Stimulated activated CD8-positive, alpha-beta memory T cell treated with anti-CD3 and anti-CD28 coated beads, Interleukin-7, amount 100 ng/mL, for 48 hours (primary cell): ENCODE results near the gene KCNK7.

Experiments
- DNase-seq, 2 donors: peaks; one replicate each; pipeline ENCODE4 v3.0.0-alpha.2; 2020; ENCODE audit warnings: low read depth in 1 of 2; ENCODE audit errors: extremely low read depth in 1 of 2

KCNK7 gene

DNA sequence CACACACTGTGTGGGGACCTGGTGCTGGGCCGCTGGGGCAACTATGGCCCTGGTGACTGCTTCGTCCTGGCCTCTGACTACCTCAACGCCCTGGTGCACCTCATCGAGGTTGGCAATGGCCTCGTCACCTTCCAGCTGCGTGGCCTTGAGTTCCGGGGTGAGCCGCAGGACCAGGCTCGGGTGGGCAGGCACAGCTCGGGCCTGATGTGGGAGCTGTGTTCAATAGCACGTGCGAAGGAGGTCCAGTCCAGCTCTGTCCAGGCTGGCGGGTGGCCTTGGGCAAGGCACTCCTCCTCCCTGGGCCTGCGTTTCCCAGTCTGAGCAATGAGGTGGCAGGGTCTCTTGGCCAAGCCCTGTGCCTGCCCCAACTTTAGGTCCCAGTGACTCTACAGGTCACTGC, 34.0 kb upstream of the KCNK7 start:
- no peak for DNase-seq

DNA sequence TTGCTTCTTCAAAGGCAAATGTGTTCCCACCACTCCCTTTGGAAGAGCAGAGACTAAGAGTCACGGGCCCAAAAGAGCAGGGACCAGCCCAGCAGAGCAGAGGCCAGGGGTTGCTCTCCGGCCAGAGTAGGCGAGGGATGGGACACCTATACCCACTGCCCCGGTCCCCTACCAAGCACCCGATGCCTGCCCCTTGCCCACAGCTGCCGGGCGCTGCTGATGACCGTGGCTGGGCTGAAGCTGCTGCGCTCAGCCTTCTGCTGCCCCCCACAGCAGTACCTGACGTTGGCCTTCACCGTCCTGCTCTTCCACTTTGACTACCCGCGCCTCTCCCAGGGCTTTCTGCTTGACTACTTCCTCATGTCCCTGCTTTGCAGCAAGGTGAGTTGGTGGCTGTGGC, 31.6 kb upstream of the KCNK7 start:
- DNase-seq, result no peak

DNA sequence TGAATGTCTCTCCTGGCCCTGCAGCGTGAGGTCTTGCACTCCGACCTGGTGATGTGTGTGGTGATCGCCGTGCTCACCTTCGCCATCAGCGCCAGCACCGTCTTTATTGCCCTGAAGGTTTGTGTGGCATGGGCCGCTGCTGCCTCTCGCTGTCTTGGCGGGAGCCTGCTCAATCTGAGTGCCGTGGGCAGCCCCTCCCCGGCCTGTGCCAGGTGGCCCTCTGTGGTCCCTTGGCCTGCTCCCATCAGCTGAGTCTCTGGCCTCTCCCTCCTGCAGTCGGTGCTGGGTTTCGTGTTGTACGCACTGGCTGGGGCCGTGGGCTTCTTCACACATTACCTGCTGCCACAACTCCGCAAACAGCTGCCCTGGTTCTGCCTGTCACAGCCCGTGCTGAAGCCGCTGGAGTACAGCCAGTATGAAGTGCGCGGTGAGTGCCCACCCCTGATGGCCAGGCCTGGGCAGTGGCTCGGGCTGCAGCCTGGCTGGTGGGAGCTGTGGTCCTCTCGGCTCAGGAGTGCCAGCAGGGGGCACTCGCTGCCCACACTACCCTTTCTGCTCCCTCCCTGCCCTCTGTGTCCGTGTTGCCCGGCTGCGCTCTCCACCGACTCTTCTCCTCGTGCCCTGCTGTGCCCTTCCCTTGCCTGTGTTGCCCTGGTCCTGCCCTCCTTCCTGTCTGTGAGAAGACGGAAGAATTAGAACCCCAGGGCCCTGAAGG, 30.2 kb upstream of the KCNK7 start:
- no peak for DNase-seq

DNA sequence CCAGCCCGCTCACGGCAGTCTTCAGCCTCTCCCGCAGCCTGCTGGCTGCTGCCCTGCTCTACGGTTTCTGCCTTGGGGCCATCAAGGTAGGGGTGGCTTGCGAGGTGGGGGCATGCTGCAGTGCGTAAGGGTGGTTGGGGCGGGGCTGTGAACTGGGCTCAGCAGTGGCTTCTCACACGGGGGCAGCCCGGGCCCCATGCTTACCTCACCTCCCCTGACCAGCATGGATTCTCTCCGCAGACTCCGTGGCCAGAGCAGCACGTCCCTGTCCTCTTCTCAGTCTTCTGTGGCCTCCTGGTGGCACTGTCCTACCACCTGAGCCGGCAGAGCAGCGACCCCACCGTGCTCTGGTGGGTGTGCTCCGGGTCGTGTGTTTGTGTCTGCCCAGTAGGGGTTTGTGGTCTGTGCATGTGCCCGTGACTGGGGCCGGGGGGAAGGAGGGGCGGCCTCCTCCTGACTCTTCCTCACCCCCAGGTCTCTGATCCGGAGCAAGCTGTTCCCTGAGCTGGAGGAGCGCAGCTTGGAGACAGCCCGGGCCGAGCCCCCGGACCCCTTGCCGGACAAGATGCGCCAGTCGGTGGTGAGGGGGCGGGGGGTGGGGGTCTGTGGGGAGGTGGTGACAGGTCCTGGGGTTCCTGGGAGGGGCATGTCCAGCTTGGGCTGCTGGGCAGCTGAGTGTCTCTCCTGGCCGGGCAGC, 29.5 kb upstream of the KCNK7 start:
- no peak for DNase-seq

DNA sequence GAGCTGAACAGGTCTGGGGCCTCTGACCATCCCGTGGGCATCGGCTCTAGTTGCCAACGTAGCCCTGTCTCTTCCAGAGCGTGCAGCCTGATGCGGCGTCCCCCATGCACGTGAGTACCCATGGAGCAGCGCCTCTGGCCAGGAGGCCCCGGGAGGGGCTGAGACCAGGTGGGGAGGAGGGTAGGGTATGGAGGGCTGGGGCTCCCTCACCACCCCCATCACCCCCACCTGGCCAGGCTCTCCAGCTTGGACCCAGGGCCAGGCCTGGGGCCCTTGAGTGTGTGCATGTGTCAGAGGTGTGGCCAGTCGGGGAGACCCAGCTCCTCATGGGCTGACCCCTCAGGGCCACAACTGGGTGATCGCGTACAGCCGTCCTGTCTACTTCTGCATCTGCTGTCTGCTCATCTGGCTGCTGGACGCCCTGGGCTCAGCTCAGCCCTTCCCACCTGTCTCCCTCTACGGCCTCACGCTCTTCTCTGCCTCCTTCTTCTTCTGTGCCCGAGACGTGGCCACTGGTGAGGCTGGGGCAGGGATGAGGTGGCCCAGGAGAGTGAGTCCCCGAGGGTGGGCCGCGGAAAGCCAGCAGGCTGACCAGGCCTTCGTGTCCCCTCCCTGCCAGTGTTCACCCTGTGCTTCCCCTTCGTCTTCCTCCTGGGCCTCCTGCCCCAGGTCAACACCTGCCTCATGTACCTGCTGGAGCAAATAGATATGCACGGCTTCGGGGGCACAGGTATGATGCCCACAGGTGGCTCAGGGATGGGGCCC, 28.4 kb upstream of the KCNK7 start:
- no peak for DNase-seq

DNA sequence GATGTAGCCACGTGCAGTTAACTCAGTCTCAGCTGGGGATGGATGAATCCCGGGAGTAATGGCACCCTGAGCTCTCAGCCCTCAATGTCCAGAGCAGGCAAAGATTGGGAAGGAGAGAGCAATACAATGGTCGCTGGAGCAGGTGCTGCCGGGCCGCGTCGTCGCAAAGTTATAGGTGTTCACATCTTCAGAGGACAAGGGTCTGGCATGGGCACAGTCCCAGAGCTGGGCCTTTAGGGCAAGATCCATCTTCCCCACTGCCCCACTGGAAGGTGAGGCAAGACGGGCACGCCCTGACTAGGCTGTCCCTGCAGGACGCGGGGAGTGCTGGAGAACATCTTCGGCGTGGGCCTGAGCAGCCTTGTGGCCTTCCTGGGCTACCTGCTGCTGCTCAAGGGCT, 27.6 kb upstream of the KCNK7 start:
- no peak for DNase-seq

DNA sequence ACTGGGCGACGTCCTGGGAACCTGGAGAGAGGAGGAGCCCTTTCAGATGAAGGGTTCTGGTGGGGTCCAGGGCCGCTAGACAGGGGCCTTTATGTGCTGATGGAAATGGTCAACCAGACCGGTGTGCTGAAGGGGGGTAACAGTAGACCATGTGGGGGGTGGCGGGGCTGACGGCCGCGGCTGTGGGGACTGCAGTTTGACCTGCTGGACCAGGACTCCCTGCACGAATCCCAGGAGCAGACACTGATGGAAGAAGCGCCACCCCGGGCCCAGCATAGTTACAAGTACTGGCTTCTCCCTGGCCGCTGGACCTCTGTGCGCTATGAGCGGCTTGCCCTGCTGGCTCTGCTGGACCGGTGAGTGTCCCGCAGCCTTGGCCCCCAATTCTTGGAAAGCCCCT, 26.4 kb upstream of the KCNK7 start:
- no peak for DNase-seq

DNA sequence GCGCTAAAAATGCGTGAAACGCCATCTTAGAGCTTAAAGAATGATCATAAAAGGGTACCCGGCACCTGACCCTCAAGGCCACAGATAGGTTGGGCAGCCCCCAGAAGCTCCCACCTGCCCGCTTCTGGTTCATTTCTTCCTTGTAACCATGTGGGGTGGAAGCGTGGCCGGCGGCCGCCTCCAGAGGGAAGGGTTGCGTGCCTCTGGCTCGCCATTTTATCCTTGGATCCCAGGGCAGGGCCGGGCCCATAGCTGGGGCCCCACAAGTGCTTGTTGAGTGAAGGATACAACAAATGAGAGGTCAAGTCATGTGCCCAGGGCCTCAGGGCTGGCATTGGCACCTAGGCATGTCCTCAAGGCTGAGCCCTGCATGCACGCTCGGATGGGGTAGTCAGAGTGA, 25.9 kb upstream of the KCNK7 start:
- DNase-seq, result no peak

DNA sequence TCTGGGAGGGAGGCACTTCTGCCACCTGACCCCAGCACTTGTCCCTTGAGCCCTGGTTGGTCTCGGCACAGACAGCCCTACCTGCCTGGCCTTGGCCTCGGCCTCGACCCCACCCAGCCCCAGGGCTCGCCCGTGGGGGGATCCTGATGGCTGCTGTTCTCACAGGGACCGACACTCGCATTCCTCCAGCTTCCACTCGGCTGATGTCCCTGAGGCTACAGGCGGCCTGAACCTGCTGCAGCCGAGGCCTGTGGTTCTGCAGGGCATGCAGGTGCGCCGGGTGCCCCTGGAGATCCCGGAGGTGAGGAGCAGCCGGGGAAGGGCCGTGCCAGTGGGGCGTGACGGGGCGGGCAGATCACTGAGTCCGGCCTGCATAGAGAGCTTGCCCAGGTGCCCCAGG, 25.1 kb upstream of the KCNK7 start:
- no peak for DNase-seq

DNA sequence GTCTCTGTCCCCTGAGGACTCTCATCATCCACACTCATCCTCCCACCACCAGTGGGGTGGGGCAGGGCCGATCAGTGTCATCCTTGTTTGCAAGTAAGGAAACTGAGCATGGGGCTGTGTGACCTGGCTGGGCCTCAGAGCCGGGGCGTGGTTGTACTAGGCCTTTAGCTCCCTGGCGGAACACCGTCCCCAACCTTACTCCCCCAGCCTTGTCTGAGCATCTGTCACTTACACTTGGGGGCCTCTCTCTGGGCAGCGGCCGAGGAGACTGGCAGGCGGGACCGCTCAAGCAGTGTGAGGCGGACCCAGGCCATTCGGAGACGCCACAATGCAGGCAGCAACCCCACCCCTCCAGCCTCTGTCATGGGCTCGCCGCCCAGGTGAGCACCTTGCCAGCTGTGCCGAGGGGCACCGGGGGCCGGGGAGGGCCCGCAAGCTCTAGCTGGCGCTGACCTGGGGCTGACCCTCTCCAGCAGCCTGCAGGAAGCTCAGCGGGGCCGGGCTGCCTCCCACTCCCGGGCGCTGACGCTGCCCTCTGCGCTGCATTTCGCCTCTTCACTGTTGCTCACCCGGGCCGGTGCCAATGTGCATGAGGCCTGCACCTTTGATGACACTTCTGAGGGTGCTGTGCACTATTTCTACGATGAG, 23.8 kb upstream of the KCNK7 start:
- no peak for DNase-seq

DNA sequence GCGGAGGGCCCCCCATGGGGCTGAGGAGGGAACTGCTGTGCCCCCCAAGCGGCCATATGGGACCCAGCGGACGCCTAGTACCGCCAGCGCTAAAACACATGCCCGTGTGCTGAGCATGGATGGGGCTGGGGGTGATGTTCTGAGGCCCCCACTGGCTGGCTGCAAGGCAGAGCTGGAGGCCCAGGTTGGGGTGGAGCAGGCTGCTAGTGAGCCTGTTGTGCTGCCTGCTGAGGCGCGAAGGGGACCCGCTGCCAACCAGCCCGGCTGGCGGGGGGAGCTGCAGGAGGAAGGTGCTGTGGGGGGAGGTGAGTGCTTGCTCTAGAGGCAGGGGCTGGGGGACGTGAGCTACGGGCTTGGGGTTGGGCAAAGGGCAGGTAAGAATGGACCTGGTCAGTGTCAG, 23.2 kb upstream of the KCNK7 start:
- DNase-seq, result no peak

DNA sequence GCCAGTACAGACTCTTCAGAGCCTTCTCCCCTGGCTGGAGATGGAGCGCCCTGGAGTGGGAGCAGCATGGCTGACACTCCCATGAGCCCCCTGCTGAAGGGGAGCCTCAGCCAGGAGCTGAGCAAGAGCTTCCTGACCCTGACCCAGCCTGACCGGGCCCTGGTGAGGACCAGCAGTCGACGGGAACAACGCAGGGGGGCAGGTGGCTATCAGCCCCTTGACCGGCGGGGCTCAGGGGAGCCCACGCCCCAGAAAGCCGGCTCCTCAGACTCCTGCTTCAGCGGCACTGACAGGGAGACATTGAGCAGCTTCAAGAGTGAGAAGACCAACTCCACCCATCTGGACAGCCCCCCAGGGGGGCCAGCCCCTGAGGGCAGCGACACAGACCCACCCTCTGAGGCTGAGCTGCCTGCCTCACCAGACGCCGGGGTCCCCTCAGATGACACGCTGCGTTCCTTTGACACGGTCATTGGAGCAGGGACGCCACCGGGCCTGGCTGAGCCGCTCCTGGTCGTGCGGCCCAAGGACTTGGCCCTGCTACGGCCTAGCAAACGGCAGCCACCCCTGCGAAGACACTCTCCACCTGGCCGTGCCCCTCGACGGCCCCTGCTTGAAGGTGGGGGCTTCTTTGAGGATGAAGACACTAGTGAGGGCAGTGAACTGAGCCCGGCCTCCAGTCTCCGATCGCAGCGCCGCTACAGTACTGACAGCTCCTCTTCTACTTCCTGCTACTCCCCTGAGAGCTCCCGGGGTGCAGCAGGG, 22.6 kb upstream of the KCNK7 start:
- DNase-seq, result no peak

DNA sequence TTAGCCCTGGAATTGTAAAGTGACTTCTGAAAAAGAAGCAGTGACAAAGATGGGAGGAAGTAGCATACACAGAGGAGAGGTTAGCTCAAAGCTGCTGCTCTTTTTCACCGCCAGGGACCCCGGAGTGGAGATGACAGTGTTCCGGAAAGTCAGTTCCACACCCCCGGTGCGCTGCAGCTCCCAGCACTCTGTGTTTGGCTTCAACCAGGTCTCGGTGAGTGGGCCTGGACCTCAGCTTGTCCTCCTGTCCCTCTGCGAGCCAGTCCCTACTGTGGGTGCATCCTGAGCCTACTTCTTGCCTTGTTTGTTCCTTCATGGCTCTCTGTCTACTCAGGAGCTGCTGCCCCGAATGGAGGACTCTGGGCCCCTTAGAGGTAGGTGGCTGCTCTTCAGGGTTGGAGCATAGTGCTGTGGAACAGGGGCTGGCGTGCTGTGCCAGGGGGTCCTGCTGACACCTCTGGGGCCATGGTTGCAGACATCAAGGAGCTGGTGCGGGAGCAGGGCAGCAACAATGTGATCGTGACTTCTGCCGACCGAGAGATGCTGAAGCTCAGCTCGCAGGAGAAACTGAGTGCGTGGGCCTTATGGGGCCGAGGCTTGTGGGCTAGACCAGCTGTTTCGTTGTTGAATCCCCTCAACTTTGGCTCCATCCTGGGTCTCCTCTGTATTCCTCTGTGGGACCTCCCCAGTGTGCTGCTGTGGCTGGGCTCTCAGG, 21.7 kb upstream of the KCNK7 start:
- DNase-seq, result no peak

DNA sequence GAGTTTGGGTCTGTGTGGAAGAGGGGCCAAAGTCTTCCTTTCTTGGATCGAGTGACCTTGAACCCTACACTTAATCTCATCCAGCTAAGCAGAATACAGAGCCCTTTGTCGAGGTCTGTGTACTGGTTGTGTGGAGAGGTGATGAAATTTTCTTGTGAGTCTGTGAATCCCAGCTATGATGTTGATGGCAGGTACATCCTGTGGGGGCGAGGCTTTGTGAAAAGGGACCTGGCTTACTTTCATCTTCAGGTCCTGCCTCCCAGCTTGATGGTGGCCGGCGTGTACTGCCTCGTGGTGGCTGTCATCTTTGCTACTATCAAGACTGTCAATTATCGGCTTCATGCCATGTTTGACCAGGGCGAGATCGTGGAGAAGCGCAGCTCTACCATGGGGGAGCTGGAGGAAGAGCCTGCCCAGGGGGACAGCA, 21.0 kb upstream of the KCNK7 start:
- DNase-seq, result no peak

DNA sequence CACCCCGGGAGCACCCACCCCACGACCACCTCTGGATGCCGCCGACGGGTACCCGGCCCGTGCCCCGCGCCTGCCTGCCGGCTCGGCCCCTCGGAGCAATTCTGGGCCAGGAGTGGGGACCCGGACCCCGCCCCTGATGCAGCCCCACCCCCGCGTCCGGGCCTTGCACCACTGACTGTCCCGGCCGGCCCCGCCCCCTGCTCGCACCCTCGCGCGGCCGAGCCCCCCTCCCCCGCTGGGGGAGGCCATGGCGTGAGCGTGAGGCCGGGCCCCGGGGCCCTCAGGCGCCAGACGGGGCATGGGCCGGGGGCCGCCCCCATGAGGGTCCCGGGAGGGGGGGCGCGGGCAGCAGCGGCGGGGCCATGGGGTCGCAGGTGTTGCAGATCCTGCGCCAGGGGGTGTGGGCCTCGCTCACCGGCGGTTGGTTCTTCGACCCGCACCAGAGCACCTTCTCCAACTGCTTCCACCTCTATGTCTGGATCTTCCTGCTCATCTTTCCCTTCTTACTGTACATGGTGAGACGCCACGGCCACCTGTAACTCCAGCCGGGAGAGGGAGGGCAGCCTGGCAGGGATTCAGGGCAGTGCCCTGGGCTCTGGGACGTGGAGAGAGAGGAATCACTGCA, 20.5 kb upstream of the KCNK7 start:
- peak; percentile 43 for DNase-seq

DNA sequence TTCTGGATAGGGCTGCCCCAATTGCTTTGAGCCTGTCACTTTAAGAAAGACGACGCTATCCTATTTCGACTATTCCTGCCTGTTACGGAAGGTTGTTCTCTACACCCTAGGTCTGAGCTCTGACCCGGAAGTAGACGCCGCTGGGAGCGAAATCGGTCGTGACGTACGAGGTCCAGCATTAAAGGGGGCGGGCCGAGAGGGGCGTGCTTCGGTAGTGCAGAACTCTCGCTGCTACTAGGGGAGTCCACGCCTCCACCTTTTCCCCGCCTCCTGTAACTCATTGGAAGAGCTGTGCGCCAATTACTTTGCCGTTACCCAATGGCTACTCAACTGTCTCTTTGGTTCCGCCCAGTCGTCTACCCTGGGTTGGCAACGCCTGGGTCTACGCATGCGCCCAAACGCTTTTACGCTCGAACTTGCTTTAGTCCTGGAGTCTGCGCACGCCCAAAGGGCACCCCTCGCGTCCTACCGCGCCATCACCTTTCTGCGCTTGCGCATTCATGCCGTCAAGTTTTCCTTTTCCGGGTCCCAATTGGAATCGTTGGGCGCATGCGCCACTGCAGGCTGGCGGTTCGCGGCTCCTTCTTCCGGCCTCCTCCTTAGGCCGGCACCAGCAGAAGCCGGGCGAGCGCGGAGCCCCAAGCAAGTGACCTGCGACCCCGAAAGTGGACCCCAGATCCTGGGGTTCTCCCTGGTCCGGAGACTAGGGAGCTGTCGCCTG, 19.8 kb upstream of the KCNK7 start, which contains the start of gene PCNX3:
PCNX3 (plus strand) TSS at position 548 of the 721 bp plus-strand sequence. CDS start 536 bp downstream, outside the sequence.
- DNase-seq, result peak; percentile 100

DNA sequence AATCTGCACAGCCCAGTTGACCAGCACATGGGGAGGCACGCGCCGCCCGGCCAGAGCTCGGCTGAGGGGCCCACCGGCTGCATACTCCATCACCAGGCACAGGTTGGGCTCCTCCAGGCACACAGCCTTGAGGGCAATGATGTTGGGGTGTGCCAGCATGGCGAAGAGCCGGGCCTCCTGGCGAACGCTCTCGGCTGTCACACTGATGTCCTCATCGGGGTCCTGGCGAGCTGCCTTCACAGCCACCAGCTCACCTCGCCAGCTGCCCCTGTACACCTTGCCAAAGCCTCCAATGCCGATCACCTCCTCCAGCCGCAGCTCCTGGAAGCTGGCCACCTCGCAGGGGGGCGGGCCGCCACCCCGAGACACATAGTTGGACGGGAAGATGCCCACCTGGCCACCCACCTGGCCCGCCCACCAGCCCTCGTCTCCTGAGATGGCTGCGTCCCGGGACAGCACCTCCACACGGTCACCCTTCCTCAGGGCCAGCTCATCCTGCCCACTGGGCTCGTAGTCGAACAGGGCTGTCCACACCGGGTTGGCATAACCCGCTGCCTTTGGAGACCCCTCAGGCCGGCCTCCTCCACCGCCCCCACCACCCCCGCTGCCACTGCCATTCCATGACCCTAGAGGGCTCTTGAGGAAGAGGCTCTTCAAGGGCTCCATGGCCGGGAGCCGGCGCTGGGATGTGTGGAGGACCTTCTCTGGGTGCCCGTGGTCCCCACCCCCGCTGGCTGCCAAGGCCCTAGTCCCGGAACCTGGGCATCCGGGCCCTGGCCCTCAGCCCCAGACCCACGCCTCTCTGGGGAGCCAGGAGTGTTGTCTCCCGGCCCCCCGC, 17.7 kb upstream of the KCNK7 start:
- DNase-seq, result no peak

DNA sequence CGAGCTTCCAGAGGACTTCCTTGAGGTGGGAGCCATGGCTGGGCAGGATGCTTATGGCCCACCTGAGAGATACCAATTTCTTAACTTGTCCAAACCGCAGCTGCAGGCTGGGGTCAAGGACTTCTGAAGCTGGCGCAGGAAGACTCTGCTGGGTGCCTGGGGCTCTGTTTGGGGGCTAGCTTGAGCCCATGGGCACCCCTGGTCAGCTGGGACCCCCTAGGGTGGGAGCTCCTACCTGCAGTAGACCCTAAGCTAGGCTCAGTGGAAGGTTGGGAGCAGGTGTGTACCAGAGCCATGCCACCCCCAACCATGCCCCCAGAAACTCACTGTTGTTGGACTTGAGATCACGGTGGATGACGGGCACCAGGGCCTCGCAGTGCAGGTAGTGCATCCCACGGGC, 17.1 kb upstream of the KCNK7 start:
- DNase-seq, result no peak
